DND-41 (cell line): ENCODE data around the gene STK32B.

ENCODE experiments used
- CTCF ChIP-seq: IDR thresholded peaks from 2 replicates; pipeline ENCODE4 v1.5.1; 2012; ENCODE audit warnings: borderline replicate concordance, low read length, moderate library complexity, mild to moderate bottlenecking; ENCODE audit not compliant: poor library complexity, severe bottlenecking; ENCODE audit errors: extremely low read depth
- EZH2 ChIP-seq: IDR thresholded peaks from 3 replicates; pipeline ENCODE4 v1.6.1; 2012; ENCODE audit warnings: borderline replicate concordance, low read depth, mild to moderate bottlenecking, moderate library complexity, low read length, inconsistent platforms; ENCODE audit not compliant: severe bottlenecking

- TF ChIP-seq CTCF (no peak), EZH2 (no peak)
Measured at GRCh38 chr4:5261866-5262265, 210.6 kb downstream of the STK32B start.
